DND-41 (cell line): ENCODE results near the gene MEGF6.

Source experiments
- ATAC-seq: fragments of 200-7000 bp; cut with Tn5 transposase; 3 replicates; pipeline ENCODE4 v1.9.1; 2021; ENCODE audit warnings: low read depth; ENCODE audit not compliant: insufficient read depth
- DNase-seq: peaks from one replicate; pipeline ENCODE4 v3.0.0-alpha.2; 2020
- H2AFZ ChIP-seq: 2 replicates; pipeline ENCODE4 v1.6.0; 2012; ENCODE audit warnings: low read depth, low read length
- H3K27ac ChIP-seq: 2 replicates; pipeline ENCODE4 v1.5.1; 2012; ENCODE audit warnings: low read length, inconsistent platforms
- H3K27me3 ChIP-seq: fragments of 200-600 bp; sonication (generic); 2 replicates; pipeline ENCODE4 v1.6.0; 2012; ENCODE audit warnings: low read length, mild to moderate bottlenecking, inconsistent platforms; ENCODE audit not compliant: insufficient read depth, poor library complexity
- H3K36me3 ChIP-seq: 2 replicates; pipeline ENCODE4 v1.5.1; 2012; ENCODE audit warnings: low read length, inconsistent platforms; ENCODE audit not compliant: insufficient read depth
- H3K4me1 ChIP-seq: 2 replicates; pipeline ENCODE4 v1.5.1; 2012; ENCODE audit warnings: mild to moderate bottlenecking, low read length; ENCODE audit not compliant: insufficient read depth
- H3K4me2 ChIP-seq: 2 replicates; pipeline ENCODE4 v1.6.0; 2012; ENCODE audit warnings: mild to moderate bottlenecking, moderate library complexity, low read length, inconsistent platforms; ENCODE audit not compliant: insufficient read depth
- H3K4me3 ChIP-seq, 2 experiments: fragments of 200-600 bp in 1 of 2; shearing (Covaris generic) in 1 of 2; 2 replicates each; pipeline ENCODE4 v1.5.1; 2012 to 2016; ENCODE audit warnings: inconsistent platforms in 2 of 2, low read length in 2 of 2, mild to moderate bottlenecking in 2 of 2, low read depth in 1 of 2, moderate library complexity in 1 of 2
- H3K79me2 ChIP-seq: 2 replicates; pipeline ENCODE4 v1.6.0; 2012; ENCODE audit warnings: low read length, inconsistent platforms; ENCODE audit not compliant: insufficient read depth
- H3K9ac ChIP-seq: 2 replicates; pipeline ENCODE4 v1.6.0; 2012; ENCODE audit warnings: low read depth, mild to moderate bottlenecking, inconsistent platforms, low read length, moderate library complexity
- H3K9me3 ChIP-seq: 2 replicates; pipeline ENCODE4 v1.5.1; 2012; ENCODE audit warnings: low read length, moderate library complexity, mild to moderate bottlenecking, inconsistent platforms; ENCODE audit not compliant: insufficient read depth, severe bottlenecking
- H4K20me1 ChIP-seq: 2 replicates; pipeline ENCODE4 v1.6.0; 2012; ENCODE audit warnings: low read length; ENCODE audit not compliant: insufficient read depth
- CTCF ChIP-seq: IDR thresholded peaks from 2 replicates; pipeline ENCODE4 v1.5.1; 2012; ENCODE audit warnings: borderline replicate concordance, low read length, moderate library complexity, mild to moderate bottlenecking; ENCODE audit not compliant: poor library complexity, severe bottlenecking; ENCODE audit errors: extremely low read depth
- EZH2 ChIP-seq: IDR thresholded peaks from 3 replicates; pipeline ENCODE4 v1.6.1; 2012; ENCODE audit warnings: borderline replicate concordance, low read depth, mild to moderate bottlenecking, moderate library complexity, low read length, inconsistent platforms; ENCODE audit not compliant: severe bottlenecking

Gene MEGF6

DNA sequence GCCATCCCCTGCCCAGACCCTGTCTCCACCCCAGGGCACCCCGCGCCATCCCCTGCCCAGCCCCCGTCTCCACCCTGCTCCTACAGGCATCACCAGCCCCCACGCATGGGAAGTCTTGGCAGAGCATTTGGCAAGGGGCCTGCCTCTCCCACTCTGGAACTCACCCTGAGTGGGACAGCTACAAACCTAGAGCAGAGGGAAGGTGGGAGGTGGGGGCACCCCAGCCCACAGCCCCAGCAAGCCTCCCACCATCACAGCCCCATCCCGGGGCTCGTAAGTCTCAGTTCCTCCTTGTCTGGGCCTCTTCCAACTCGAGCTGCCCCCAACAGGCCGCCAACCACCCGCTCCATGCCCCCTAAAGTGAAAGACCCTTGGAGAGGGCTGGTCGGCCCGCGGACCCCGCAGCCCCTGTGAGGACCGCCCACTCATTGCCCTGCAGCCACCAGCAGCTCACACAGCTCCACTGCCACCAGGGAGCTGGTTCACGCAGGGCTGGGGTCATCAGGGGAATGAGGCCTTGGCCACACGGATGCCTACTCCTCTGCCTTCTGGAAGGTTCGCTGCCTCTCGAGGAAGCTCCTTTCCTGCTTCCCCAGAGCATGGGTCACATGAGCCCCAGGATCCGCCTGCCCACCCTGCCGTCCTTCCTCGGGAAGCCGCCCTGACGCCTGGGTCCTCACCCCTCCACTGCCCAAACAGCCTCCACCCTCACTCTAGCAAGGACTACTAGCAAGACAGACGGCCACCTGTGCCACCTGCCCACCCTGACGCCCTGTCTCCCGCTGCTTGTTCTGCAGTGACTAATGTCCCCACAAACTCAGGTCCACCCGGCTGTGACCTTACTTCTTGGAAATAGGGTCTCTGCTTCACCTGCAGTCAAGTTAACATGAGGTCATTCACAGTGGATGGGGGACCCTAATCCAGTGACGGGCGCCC, 14.4 kb downstream of the MEGF6 start:
- no peaks in the 10 kb centered on the region for H3K4me1 ChIP-seq
- DNase-seq (no peak), ATAC-seq (no peak)
- no peak overlapping the region for H3K27ac ChIP-seq
- no peaks in the 10 kb centered on the region for H3K9me3 ChIP-seq
- H3K36me3 ChIP-seq: no peaks in the 10 kb centered on the region
- H2AFZ ChIP-seq: no peak overlapping the region
- H3K27me3 ChIP-seq: no peaks in the 10 kb centered on the region
- no peak overlapping the region for H3K4me2 ChIP-seq
- TF ChIP-seq CTCF: no peak
- no peak for TF ChIP-seq EZH2
- no peaks in the 10 kb centered on the region for H3K79me2 ChIP-seq
- H3K9ac ChIP-seq: no peak overlapping the region
- no peaks in the 10 kb centered on the region; the same call in 1 of the 2 replicates for H4K20me1 ChIP-seq
- H3K4me3 ChIP-seq: no peak overlapping the region

GRCh38 chr1:3595949-3596348, 15.4 kb downstream of the MEGF6 start:
- Histone ChIP-seq H3K4me3 (no peak overlapping the region), H3K27ac (no peak overlapping the region), H2AFZ (no peak overlapping the region), H3K9me3 (no peaks in the 10 kb centered on the region), H3K4me2 (no peak overlapping the region), H3K27me3 (no peaks in the 10 kb centered on the region), H3K9ac (no peak overlapping the region), H3K36me3 (no peaks in the 10 kb centered on the region), H3K79me2 (no peaks in the 10 kb centered on the region), H4K20me1 (no peaks in the 10 kb centered on the region; the same call in 1 of the 2 replicates), H3K4me1 (no peaks in the 10 kb centered on the region)
- TF ChIP-seq EZH2 (no peak), CTCF (no peak)
- DNase-seq (no peak), ATAC-seq (no peak)

- Histone ChIP-seq H3K4me1 (no peaks in the 10 kb centered on the region), H4K20me1 (no peaks in the 10 kb centered on the region), H2AFZ (no peak overlapping the region), H3K4me3 (no peak overlapping the region), H3K36me3 (no peaks in the 10 kb centered on the region), H3K79me2 (no peaks in the 10 kb centered on the region), H3K27ac (no peak overlapping the region), H3K27me3 (no peaks in the 10 kb centered on the region), H3K4me2 (no peak overlapping the region), H3K9ac (no peak overlapping the region), H3K9me3 (no peaks in the 10 kb centered on the region)
- ATAC-seq (no peak), DNase-seq (no peak)
- TF ChIP-seq CTCF (no peak), EZH2 (no peak)
Measured at GRCh38 chr1:3594706-3595377, 16.5 kb downstream of the MEGF6 start.
